NCI-H1694 (cell line): Measurements from ENCODE around the gene KLC1.

ENCODE experiments used
- DNase-seq: peaks from one replicate; lab custom pipeline; 2025; lab: John Stamatoyannopoulos, UW

The KLC1 gene

GRCh38 chr14:103704708-103705107 is 75.7 kb downstream of the KLC1 start:
- DNase-seq = no peak

GRCh38 chr14:103705118-103705503 is 76.1 kb downstream of the KLC1 start:
- no peak for DNase-seq

- no peak for DNase-seq
Measured at GRCh38 chr14:103705504-103706284, 76.7 kb downstream of the KLC1 start.

GRCh38 chr14:103706551-103707328 is 77.7 kb downstream of the KLC1 start:
- no peak for DNase-seq

GRCh38 chr14:103707329-103708263 is 78.6 kb downstream of the KLC1 start:
- DNase-seq = no peak

GRCh38 chr14:103708750-103709187 is 79.8 kb downstream of the KLC1 start:
- no peak for DNase-seq

- no peak for DNase-seq
Measured at GRCh38 chr14:103709814-103710213, 80.8 kb downstream of the KLC1 start.

- DNase-seq = no peak
Measured at GRCh38 chr14:103710771-103711377, 81.9 kb downstream of the KLC1 start.

- DNase-seq = no peak
Measured at GRCh38 chr14:103711516-103712431, 82.8 kb downstream of the KLC1 start.

GRCh38 chr14:103712633-103713247 is 83.7 kb downstream of the KLC1 start:
- no peak for DNase-seq

- DNase-seq = no peak
Measured at GRCh38 chr14:103713304-103714062, 84.5 kb downstream of the KLC1 start.

- DNase-seq = no peak
Measured at GRCh38 chr14:103714063-103714724, 85.2 kb downstream of the KLC1 start.

- DNase-seq = peak; percentile 100
Measured at GRCh38 chr14:103715052-103716000, 86.3 kb downstream of the KLC1 start, which contains the start of the genes XRCC3 and ZFYVE21. Gene XRCC3 (minus strand): TSS chr14:103715451. CDS start chr14:103711087, 4,364 bp downstream. Gene ZFYVE21 (plus strand): TSS chr14:103715810. CDS start chr14:103715842, 32 bp downstream.

- DNase-seq = no peak
Measured at GRCh38 chr14:103716091-103716801, 87.2 kb downstream of the KLC1 start.

- no peak for DNase-seq
Measured at GRCh38 chr14:103716899-103717411, 87.9 kb downstream of the KLC1 start.

- DNase-seq = no peak
Measured at GRCh38 chr14:103718572-103718971, 89.6 kb downstream of the KLC1 start.

- DNase-seq = no peak
Measured at GRCh38 chr14:103719751-103720150, 90.7 kb downstream of the KLC1 start.
